HAP-1 (cell line): ENCODE data around the gene SYNDIG1L.
A peak's percentile ranks its signal among the peaks of the same experiment; 100 is the strongest.
"Not testable (repeated sequence)": the region's sequence is repeated elsewhere in the genome, so short reads cannot be mapped to it uniquely, and the experiment has no call there.

Source experiments
- DNase-seq, 2 experiments: peaks; one replicate each; pipeline ENCODE4 v3.0.0-alpha.2; 2016 to 2020; ENCODE audit warnings: low spot score in 2 of 2
- H3K27me3 ChIP-seq: fragments of 250-450 bp; sonication (Bioruptor Pico); 2 replicates; pipeline ENCODE4 v1.5.1; 2020; ENCODE audit warnings: low read depth, mild to moderate bottlenecking, moderate library complexity
- H3K36me3 ChIP-seq: fragments of 250-450 bp; sonication (Bioruptor Pico); replicated peaks from 2 replicates; pipeline ENCODE4 v1.5.1; 2020; ENCODE audit warnings: mild to moderate bottlenecking
- H3K4me1 ChIP-seq: fragments of 250-450 bp; sonication (Bioruptor Pico); 2 replicates; pipeline ENCODE4 v1.5.1; 2020; ENCODE audit warnings: mild to moderate bottlenecking
- H3K4me3 ChIP-seq: fragments of 250-450 bp; sonication (Bioruptor Pico); 2 replicates; pipeline ENCODE4 v1.5.1; 2020; ENCODE audit warnings: mild to moderate bottlenecking, moderate library complexity
- H3K9me3 ChIP-seq: fragments of 250-450 bp; sonication (Bioruptor Pico); 2 replicates; pipeline ENCODE4 v1.5.1; 2020; ENCODE audit warnings: mild to moderate bottlenecking, moderate library complexity
- in situ Hi-C: fragments of 300-500 bp; cut with MboI; formaldehyde crosslinking; loops from 3 replicates; pipeline ENCODE4 v1.14.3; 2020; ENCODE audit warnings: low sequenced_read_pairs, inconsistent platforms, mixed read lengths

The SYNDIG1L gene

GRCh38 chr14:74389980-74390379 lies 36.0 kb downstream of the SYNDIG1L start:
- H3K36me3 ChIP-seq: no peaks in the 10 kb centered on the region
- no peak for DNase-seq
- no peak overlapping the region for H3K4me3 ChIP-seq
- H3K9me3 ChIP-seq: no peaks in the 10 kb centered on the region
- H3K27me3 ChIP-seq: no peaks in the 10 kb centered on the region
- H3K4me1 ChIP-seq: peaks cover 4% of the 10 kb centered on the region; the same call in 1 of the 2 replicates
- in situ Hi-C loops: no loop called here

GRCh38 chr14:74382231-74382630 lies 43.8 kb downstream of the SYNDIG1L start:
- Histone ChIP-seq H3K4me1 (peaks cover 7% of the 10 kb centered on the region), H3K4me3 (no peak overlapping the region), H3K9me3 (no peaks in the 10 kb centered on the region), H3K27me3 (no peaks in the 10 kb centered on the region), H3K36me3 (no peaks in the 10 kb centered on the region)
- in situ Hi-C loops: no loop called here
- DNase-seq: no peak

GRCh38 chr14:74381571-74381970 lies 44.4 kb downstream of the SYNDIG1L start:
- H3K36me3 ChIP-seq, H3K4me3 ChIP-seq, H3K9me3 ChIP-seq, H3K27me3 ChIP-seq, DNase-seq, H3K4me1 ChIP-seq, in situ Hi-C loops: not testable (repeated sequence)

GRCh38 chr14:74380845-74381244 lies 45.2 kb downstream of the SYNDIG1L start:
- DNase-seq: no peak
- in situ Hi-C loops: no loop called here
- Histone ChIP-seq H3K4me3 (no peak overlapping the region), H3K9me3 (no peaks in the 10 kb centered on the region; the same call in 1 of the 2 replicates), H3K36me3 (no peaks in the 10 kb centered on the region), H3K4me1 (peaks cover 7% of the 10 kb centered on the region), H3K27me3 (no peaks in the 10 kb centered on the region)

- H3K36me3 ChIP-seq: no peaks in the 10 kb centered on the region
- peaks cover 7% of the 10 kb centered on the region for H3K4me1 ChIP-seq
- no peak overlapping the region for H3K4me3 ChIP-seq
- in situ Hi-C loops: no loop called here
- H3K9me3 ChIP-seq: no peaks in the 10 kb centered on the region; the same call in 1 of the 2 replicates
- no peaks in the 10 kb centered on the region for H3K27me3 ChIP-seq
- no peak for DNase-seq
Measured at GRCh38 chr14:74380172-74380571, 45.8 kb downstream of the SYNDIG1L start.

- Histone ChIP-seq H3K27me3 (no peaks in the 10 kb centered on the region), H3K36me3 (no peaks in the 10 kb centered on the region), H3K4me1 (peaks cover under 1% of the 10 kb centered on the region), H3K9me3 (no peaks in the 10 kb centered on the region; the same call in 1 of the 2 replicates), H3K4me3 (no peak overlapping the region)
- DNase-seq: no peak
- in situ Hi-C loops: no loop called here
Measured at GRCh38 chr14:74377976-74378690, 47.9 kb downstream of the SYNDIG1L start.

- no peaks in the 10 kb centered on the region for H3K9me3 ChIP-seq
- no peak overlapping the region for H3K4me3 ChIP-seq
- DNase-seq: no peak
- H3K36me3 ChIP-seq: no peaks in the 10 kb centered on the region
- H3K4me1 ChIP-seq: no peaks in the 10 kb centered on the region
- no peaks in the 10 kb centered on the region for H3K27me3 ChIP-seq
- in situ Hi-C loops: no loop called here
Measured at GRCh38 chr14:74368441-74368840, 57.6 kb downstream of the SYNDIG1L start.

GRCh38 chr14:74368026-74368425 lies 58.0 kb downstream of the SYNDIG1L start:
- Histone ChIP-seq H3K36me3 (no peaks in the 10 kb centered on the region), H3K4me1 (no peaks in the 10 kb centered on the region), H3K9me3 (no peaks in the 10 kb centered on the region), H3K27me3 (no peaks in the 10 kb centered on the region), H3K4me3 (no peak overlapping the region)
- in situ Hi-C loops: no loop called here
- no peak for DNase-seq

GRCh38 chr14:74364271-74364880 lies 61.6 kb downstream of the SYNDIG1L start:
- no peak for DNase-seq
- H3K36me3 ChIP-seq: no peaks in the 10 kb centered on the region
- no peak overlapping the region for H3K4me3 ChIP-seq
- H3K4me1 ChIP-seq: no peaks in the 10 kb centered on the region
- no peaks in the 10 kb centered on the region for H3K27me3 ChIP-seq
- no peaks in the 10 kb centered on the region for H3K9me3 ChIP-seq
- in situ Hi-C loops: no loop called here

GRCh38 chr14:74362361-74362915 lies 63.6 kb downstream of the SYNDIG1L start:
- peak; percentile 74 to 88 for DNase-seq
- H3K4me1 ChIP-seq: no peaks in the 10 kb centered on the region
- no peaks in the 10 kb centered on the region for H3K9me3 ChIP-seq
- no peaks in the 10 kb centered on the region for H3K27me3 ChIP-seq
- in situ Hi-C loops: no loop called here
- H3K4me3 ChIP-seq: no peak overlapping the region
- H3K36me3 ChIP-seq: no peaks in the 10 kb centered on the region

- no peak for DNase-seq
- no peaks in the 10 kb centered on the region for H3K36me3 ChIP-seq
- H3K9me3 ChIP-seq: no peaks in the 10 kb centered on the region
- no peak overlapping the region for H3K4me3 ChIP-seq
- H3K4me1 ChIP-seq: no peaks in the 10 kb centered on the region
- H3K27me3 ChIP-seq: no peaks in the 10 kb centered on the region
- in situ Hi-C loops: no loop called here
Measured at GRCh38 chr14:74360163-74360562, 65.8 kb downstream of the SYNDIG1L start.

GRCh38 chr14:74358176-74358829 lies 67.7 kb downstream of the SYNDIG1L start:
- in situ Hi-C loops: loop anchor here (5.0 kb wide), 1 partner anchor 109 kb away; no protein-coding TSS in a partner anchor
- Histone ChIP-seq H3K4me1 (no peaks in the 10 kb centered on the region), H3K9me3 (no peaks in the 10 kb centered on the region), H3K36me3 (no peaks in the 10 kb centered on the region), H3K27me3 (no peaks in the 10 kb centered on the region), H3K4me3 (no peak overlapping the region)
- DNase-seq: no peak

- in situ Hi-C loops: loop anchor here (5.0 kb wide), 1 partner anchor 110 kb away; no protein-coding TSS in a partner anchor
- no peak for DNase-seq
- H3K4me1 ChIP-seq: no peaks in the 10 kb centered on the region
- no peak overlapping the region for H3K4me3 ChIP-seq
- no peaks in the 10 kb centered on the region for H3K9me3 ChIP-seq
- no peaks in the 10 kb centered on the region for H3K36me3 ChIP-seq
- no peaks in the 10 kb centered on the region for H3K27me3 ChIP-seq
Measured at GRCh38 chr14:74357585-74357984, 68.4 kb downstream of the SYNDIG1L start.
